Pancreas (tissue), 10 donors: ENCODE measurements around the gene ACVR1. TPM values are rescaled to one million over a fixed set of nuclear protein-coding genes. Genes with fewer than 3 reads are reported as not detected.

Experiments
- ATAC-seq, 4 donors: fragments of 200-7000 bp; cut with Tn5 transposase; one replicate each; pipeline versions ENCODE4 v1.8.0 to v1.9.1; 2020; ENCODE audit warnings: mild to moderate bottlenecking in 4 of 4, moderate library complexity in 4 of 4
- DNase-seq, 6 donors: peaks; one replicate each; pipeline ENCODE4 v3.0.0-alpha.2; 2020
- FAIRE-seq: peaks from 2 replicates; lab custom pipeline; 2012; peaks lifted over from hg19 to GRCh38; lab: Jason Lieb, UNC
- H3K27ac ChIP-seq, 4 donors: fragments of 200-600 bp; sonication (generic); 1 replicate in 3 of 4; 2 replicates in 1 of 4; pipeline versions ENCODE4 v1.5.0 to v1.8.0; 2020
- H3K27me3 ChIP-seq, 4 donors: fragments of 200-600 bp; one replicate each; pipeline ENCODE4 v1.8.0; 2021
- H3K36me3 ChIP-seq, 3 donors: fragments of 200-600 bp; sonication (generic) in 1 of 3; one replicate each; pipeline versions ENCODE4 v1.5.0 to v1.8.0; 2020 to 2021
- H3K4me1 ChIP-seq, 3 donors: fragments of 200-600 bp; one replicate each; pipeline ENCODE4 v1.8.0; 2021
- H3K4me3 ChIP-seq, 4 donors: fragments of 200-600 bp; sonication (generic) in 2 of 4; one replicate each; pipeline versions ENCODE4 v1.5.0 to v1.8.0; 2020 to 2021
- H3K9me3 ChIP-seq, 4 donors: fragments of 200-600 bp; one replicate each; pipeline ENCODE4 v1.8.0; 2021
- CTCF ChIP-seq, 4 donors: fragments of 200-600 bp; sonication (generic) in 3 of 4; IDR thresholded peaks; one replicate each; pipeline versions ENCODE4 v1.5.0 to v1.8.0; 2021; ENCODE audit warnings: antibody characterized with exemption in 4 of 4
- WGBS, 2 donors: extraction: QIAGEN DNeasy Blood & Tissue Kit; methylation state at CpG; one replicate each; pipeline ENCODE4 v1.1.7; 2013; 5-methylcytosine and 5-hydroxymethylcytosine counted together
- intact Hi-C, 3 donors: fragments of 100-400 bp; cut with DNase I; formaldehyde crosslinking; loops; one replicate each; pipeline versions ENCODE4 v1.11.1 to v1.14.2; 2022
- polyA plus RNA-seq, 2 donors: library from polyadenylated mRNA; stranded (reverse); fragments of 200-250 nt; gene quantifications; one replicate each; pipeline ENCODE4 v1.2.3, GENCODE V29; 2013
- total RNA-seq, 6 donors: library from RNA; stranded (reverse); fragmentation: NEBNext Ultra II Directional in 4 of 6; extraction: Animal tissue kit (Norgen Biotek cat#: 25700) in 4 of 6; gene quantifications; one replicate each; pipeline versions ENCODE4 v1.2.1 to v1.2.4, GENCODE V29; 2021 to 2023
- donor health status: healthy with polysubstance abuse.
- donor health status: DM: no; HTN: no; CAD: no; lungs with moderate emphysema.
- donor health status: DM: no; HTN: no; CAD: no.
- donor health status: control.
- donor health status: control.
- donor health status: Bipolar disorder and iron deficiency.
- donor health status: DM: yes; HTN: yes; CAD: no.
- donor health status: DM: no; HTN: no; CAD: no.
- donor health status: DM: no; HTN: no; CAD: no.
- donor health status: DM: yes; HTN: yes; CAD: no.

The ACVR1 gene
- total and polyA plus RNA-seq, 8 donors, result 3.1 to 25.2 (median 11.7) TPM

DNA sequence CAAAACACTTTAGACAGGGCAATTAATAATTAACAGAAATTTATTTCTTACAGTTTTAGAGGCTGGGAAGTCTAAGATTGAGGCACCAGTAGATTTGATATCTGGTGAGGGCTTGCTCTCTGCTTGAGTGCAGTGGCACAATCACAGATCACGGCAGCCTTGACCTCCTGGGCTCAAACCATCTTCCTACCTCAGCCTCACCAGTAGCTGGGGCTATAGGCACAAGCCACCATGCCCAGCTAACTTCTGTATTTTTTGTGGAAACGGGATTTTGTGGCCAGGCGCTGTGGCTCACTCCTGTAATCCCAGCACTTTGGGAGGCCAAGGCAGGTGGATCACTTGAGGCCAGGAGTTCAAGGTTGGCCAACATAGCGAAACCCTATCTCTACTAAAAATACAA, 29.0 kb upstream of the ACVR1 start:
- no peak for TF ChIP-seq CTCF (IDR thresholded peaks at IDR 0.05)
- no peak overlapping the region for H3K27ac ChIP-seq
- intact Hi-C loops, result no loop called here
- FAIRE-seq (no peak), DNase-seq (no peak), ATAC-seq (no peak)
- no peaks in the 10 kb centered on the region for H3K9me3 ChIP-seq
- no peak overlapping the region for H3K4me3 ChIP-seq
- H3K36me3 ChIP-seq, result no peaks in the 10 kb centered on the region
- no peaks in the 10 kb centered on the region for H3K4me1 ChIP-seq
- 93 to 96% methylated on average over 4 of the region's 4 CpGs for WGBS, 2 donors
- H3K27me3 ChIP-seq, result no peaks in the 10 kb centered on the region

DNA sequence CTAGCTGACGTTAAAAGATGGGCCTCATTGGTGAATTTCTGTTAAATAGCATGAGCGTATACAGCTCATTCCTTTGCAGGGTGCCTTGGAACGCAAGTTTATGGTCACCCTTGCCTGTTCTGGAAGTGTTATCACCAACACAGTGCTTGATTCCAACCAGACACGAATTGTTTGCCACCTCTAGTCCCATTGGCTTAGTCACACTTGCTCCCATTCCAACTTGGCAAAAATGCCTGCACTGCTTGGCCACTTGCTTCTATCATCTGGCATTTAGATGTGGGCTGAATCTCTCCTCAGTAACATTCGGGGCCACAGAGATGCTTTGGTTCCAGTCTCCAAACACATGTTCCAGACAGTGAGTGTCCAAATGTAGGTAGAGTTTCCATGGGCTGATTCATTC, 27.5 kb upstream of the ACVR1 start:
- Histone ChIP-seq H3K36me3 (no peaks in the 10 kb centered on the region), H3K4me3 (no peak overlapping the region), H3K9me3 (no peaks in the 10 kb centered on the region), H3K4me1 (no peaks in the 10 kb centered on the region), H3K27me3 (no peaks in the 10 kb centered on the region), H3K27ac (no peak overlapping the region)
- no peak for TF ChIP-seq CTCF (IDR thresholded peaks at IDR 0.05)
- ATAC-seq (no peak), DNase-seq (no peak), FAIRE-seq (no peak)
- intact Hi-C loops, result no loop called here
- WGBS, 2 donors, result 84 to 86% methylated on average over 5 of the region's 5 CpGs

DNA sequence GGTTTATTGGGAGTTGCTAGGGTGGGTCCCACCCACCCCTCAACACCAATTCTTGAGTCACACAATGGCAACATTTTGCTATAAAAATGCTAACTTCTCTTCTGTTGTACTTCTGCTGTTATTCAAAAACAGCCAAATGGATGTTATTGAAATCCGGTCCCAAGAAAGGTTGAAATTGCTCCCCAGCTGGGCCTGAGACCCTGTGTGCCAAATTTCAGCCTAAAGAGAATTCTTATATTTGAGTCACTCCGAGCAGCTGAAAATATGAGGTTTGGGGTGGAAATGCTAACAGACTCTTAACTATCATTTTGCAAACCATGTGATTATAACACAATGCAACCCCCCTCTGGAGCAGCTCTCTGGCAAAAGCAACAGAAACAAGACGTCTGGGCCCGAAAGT, 27.0 kb upstream of the ACVR1 start:
- Histone ChIP-seq H3K27me3 (no peaks in the 10 kb centered on the region), H3K4me3 (no peak overlapping the region), H3K4me1 (peaks cover 0 to 3% (median 0%) of the 10 kb centered on the region in 3 donors), H3K27ac (no peak overlapping the region), H3K9me3 (no peaks in the 10 kb centered on the region), H3K36me3 (no peaks in the 10 kb centered on the region)
- intact Hi-C loops, result no loop called here
- WGBS, 2 donors, result 85 to 93% methylated on average over 4 of the region's 4 CpGs
- DNase-seq (no peak), ATAC-seq (no peak), FAIRE-seq (no peak)
- no peak for TF ChIP-seq CTCF (IDR thresholded peaks at IDR 0.05)

DNA sequence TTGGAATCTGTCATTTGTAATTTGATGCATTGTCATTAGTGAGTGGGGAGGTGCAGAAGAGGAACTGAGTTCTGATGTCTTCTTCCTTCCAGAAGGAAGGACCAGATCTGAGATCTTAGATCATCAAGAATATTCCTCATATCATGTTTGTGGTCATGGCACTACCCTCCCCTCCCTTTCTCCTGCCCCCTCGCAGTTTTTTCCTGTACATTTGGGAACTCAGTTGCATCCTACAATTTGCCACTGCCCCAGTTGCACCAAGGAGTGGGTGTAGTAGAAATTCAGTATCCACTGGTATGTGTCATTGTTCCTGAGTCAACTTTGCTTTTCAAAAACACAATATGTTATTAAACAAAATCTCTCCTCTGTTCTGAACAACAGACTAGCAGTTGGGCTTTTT, 26.6 kb upstream of the ACVR1 start:
- WGBS, 2 donors, result 78 to 89% methylated on average over 1 of the region's 1 CpG
- ATAC-seq (no peak), DNase-seq (no peak), FAIRE-seq (no peak)
- no peak overlapping the region for H3K27ac ChIP-seq
- H3K27me3 ChIP-seq, result no peaks in the 10 kb centered on the region
- no peak overlapping the region for H3K4me3 ChIP-seq
- intact Hi-C loops, result no loop called here
- peaks cover 0 to 5% (median 0%) of the 10 kb centered on the region in 3 donors for H3K4me1 ChIP-seq
- no peaks in the 10 kb centered on the region for H3K36me3 ChIP-seq
- H3K9me3 ChIP-seq, result no peaks in the 10 kb centered on the region
- no peak for TF ChIP-seq CTCF (IDR thresholded peaks at IDR 0.05)

DNA sequence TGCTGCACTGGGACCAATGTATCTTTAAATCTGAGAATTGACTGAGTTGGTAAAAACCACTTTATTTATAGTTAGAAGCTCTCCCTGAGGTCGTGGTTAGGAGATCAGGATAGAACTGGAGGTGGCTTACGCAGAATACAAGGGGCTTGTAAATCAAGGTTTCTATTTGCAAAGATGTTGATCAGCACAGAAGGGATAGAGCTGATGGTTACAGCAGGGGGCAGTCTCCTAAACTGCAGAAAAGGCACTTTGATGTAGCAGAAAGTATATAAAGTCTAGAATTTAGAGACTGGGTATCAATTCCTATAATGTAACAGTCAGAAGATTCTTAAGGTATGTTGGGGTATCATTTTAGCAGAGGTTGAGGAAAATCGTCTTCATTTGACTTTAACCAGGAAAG, 25.2 kb upstream of the ACVR1 start:
- Histone ChIP-seq H3K27me3 (no peaks in the 10 kb centered on the region), H3K27ac (no peak overlapping the region), H3K36me3 (no peaks in the 10 kb centered on the region), H3K9me3 (no peaks in the 10 kb centered on the region), H3K4me1 (peaks cover 0 to 5% (median 0%) of the 10 kb centered on the region in 3 donors), H3K4me3 (no peak overlapping the region)
- no peak for TF ChIP-seq CTCF (IDR thresholded peaks at IDR 0.05)
- FAIRE-seq (no peak), ATAC-seq (no peak), DNase-seq (no peak)
- intact Hi-C loops, result no loop called here
- 49 to 54% methylated on average over 3 of the region's 3 CpGs for WGBS, 2 donors
